ENCODE data around the gene PLA2G10. TPM values are rescaled to one million over a fixed set of nuclear protein-coding genes. Genes with fewer than 3 reads are reported as not detected.
"Not testable (repeated sequence)": the region's sequence is repeated elsewhere in the genome, so short reads cannot be mapped to it uniquely, and the experiment has no call there.

PLA2G10 gene
- total RNA-seq, 1 experiment from 2014 or later: 3.3 TPM

- DNase-seq: no peak
- CTCF ChIA-PET: interaction anchor here (0.6 to 1.1 kb wide), 3 partner anchors 10 to 354 kb away, joined by 3 to 8 read pairs (median 3); partner anchors contain the start of gene PARN
- Mint-ChIP-seq H3K4me3 (ENCODE audit: low read depth, unreplicated experiment) (no peak overlapping the region), H3K27ac (ENCODE audit: unreplicated experiment) (peak overlapping the region; percentile 22), H3K9me3 (ENCODE audit: low read depth, unreplicated experiment) (no peaks in the 10 kb centered on the region), H3K27me3 (ENCODE audit: unreplicated experiment) (no peaks in the 10 kb centered on the region), H3K4me1 (ENCODE audit: low read depth, unreplicated experiment) (peaks cover 39% of the 10 kb centered on the region), H3K36me3 (ENCODE audit: insufficient read depth, unreplicated experiment) (peaks cover 53% of the 10 kb centered on the region)
- TF ChIP-seq CTCF (IDR thresholded peaks at IDR 0.05; ENCODE audit: unreplicated experiment): no peak
- intact Hi-C loops (cut with micrococcal nuclease; ENCODE audit: unreplicated experiment): no loop called here
- no TSS peak for BruUV-seq (replicated peaks)
Observed at GRCh38 chr16:14640538-14640937, 53.6 kb downstream of the PLA2G10 start.

DNA sequence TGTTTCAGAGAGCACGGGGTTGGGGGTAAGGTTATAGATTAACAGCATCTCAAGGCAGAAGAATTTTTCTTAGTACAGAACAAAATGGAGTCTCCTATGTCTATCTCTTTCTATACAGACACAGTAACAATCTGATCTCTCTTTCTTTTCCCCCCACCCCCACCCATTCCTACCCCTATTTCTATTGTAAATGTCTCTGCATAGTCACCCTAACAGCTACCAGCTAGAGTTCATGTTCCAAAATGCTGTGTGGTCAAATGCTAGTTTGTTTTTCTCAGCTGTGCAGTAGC is 57.2 kb downstream of the PLA2G10 start:
- H3K27me3 Mint-ChIP-seq (ENCODE audit: unreplicated experiment); DNase-seq; H3K9me3 Mint-ChIP-seq (ENCODE audit: low read depth, unreplicated experiment); BruUV-seq (replicated peaks); CTCF ChIA-PET; intact Hi-C loops (cut with micrococcal nuclease; ENCODE audit: unreplicated experiment): not testable (repeated sequence)
- Mint-ChIP-seq H3K4me3 (ENCODE audit: low read depth, unreplicated experiment) (peak overlapping the region; percentile 47), H3K4me1 (ENCODE audit: low read depth, unreplicated experiment) (peaks cover 55% of the 10 kb centered on the region), H3K36me3 (ENCODE audit: insufficient read depth, unreplicated experiment) (peaks cover 60% of the 10 kb centered on the region), H3K27ac (ENCODE audit: unreplicated experiment) (peak overlapping the region; percentile 98)

- H3K27ac Mint-ChIP-seq (ENCODE audit: unreplicated experiment): peak overlapping the region; percentile 98
- peaks cover 65% of the 10 kb centered on the region for H3K36me3 Mint-ChIP-seq (ENCODE audit: insufficient read depth, unreplicated experiment)
- H3K9me3 Mint-ChIP-seq (ENCODE audit: low read depth, unreplicated experiment); H3K27me3 Mint-ChIP-seq (ENCODE audit: unreplicated experiment); CTCF ChIA-PET; intact Hi-C loops (cut with micrococcal nuclease; ENCODE audit: unreplicated experiment); BruUV-seq (replicated peaks): not testable (repeated sequence)
- DNase-seq: peak; percentile 77
- H3K4me1 Mint-ChIP-seq (ENCODE audit: low read depth, unreplicated experiment): peaks cover 53% of the 10 kb centered on the region
- H3K4me3 Mint-ChIP-seq (ENCODE audit: low read depth, unreplicated experiment): peak overlapping the region; percentile 47
Observed at GRCh38 chr16:14636179-14636950, 57.7 kb downstream of the PLA2G10 start.

DNA sequence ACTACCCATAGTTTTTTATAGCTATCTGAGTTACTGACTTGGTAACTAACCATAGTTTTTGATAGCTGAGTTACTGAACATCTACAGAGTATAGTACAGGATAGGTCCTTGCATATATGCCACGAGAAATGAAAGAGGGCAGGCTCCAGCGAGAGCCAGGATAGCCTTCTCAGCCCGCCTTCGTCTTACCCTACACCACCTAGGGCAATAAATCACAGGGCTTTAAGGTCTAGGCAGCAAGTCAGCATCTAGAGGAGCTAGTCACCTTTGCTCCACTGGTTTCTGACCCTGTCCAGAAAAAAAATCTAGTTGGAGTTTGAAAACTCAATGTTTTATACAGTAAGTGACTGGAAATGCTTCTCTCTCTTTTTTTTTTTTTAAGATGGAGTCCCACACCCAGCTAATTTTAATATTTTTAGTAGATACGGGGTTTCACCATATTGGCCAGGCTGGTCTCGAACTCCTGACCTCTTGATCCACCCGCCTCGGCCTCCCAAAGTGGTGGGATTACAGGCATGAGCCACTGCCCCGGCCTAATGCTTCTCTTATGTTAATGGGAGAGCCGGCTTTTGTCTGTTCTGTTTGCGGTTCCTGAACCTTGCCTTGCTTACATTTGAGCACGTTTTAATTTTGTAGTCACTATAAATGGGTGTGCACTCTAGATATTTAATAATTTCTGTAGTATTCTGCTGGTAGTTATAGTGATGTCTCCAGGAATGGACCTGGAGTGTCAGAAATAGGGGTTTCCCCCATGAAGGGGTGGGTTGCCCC is 58.5 kb downstream of the PLA2G10 start:
- H3K9me3 Mint-ChIP-seq (ENCODE audit: low read depth, unreplicated experiment): no peaks in the 10 kb centered on the region
- no peak for DNase-seq
- peak overlapping the region; percentile 98 for H3K4me3 Mint-ChIP-seq (ENCODE audit: low read depth, unreplicated experiment)
- H3K27me3 Mint-ChIP-seq (ENCODE audit: unreplicated experiment): no peaks in the 10 kb centered on the region
- CTCF ChIA-PET: interaction anchor here (0.5 kb wide), 1 partner anchor 357 kb away, joined by 6 read pairs; no protein-coding TSS in a partner anchor
- no peak for TF ChIP-seq CTCF (IDR thresholded peaks at IDR 0.05; ENCODE audit: unreplicated experiment)
- BruUV-seq (replicated peaks): no TSS peak
- peak overlapping the region; percentile 98 for H3K27ac Mint-ChIP-seq (ENCODE audit: unreplicated experiment)
- intact Hi-C loops (cut with micrococcal nuclease; ENCODE audit: unreplicated experiment): no loop called here
- H3K4me1 Mint-ChIP-seq (ENCODE audit: low read depth, unreplicated experiment): peaks cover 48% of the 10 kb centered on the region
- peaks cover 63% of the 10 kb centered on the region for H3K36me3 Mint-ChIP-seq (ENCODE audit: insufficient read depth, unreplicated experiment)

- no peak for TF ChIP-seq CTCF (IDR thresholded peaks at IDR 0.05; ENCODE audit: unreplicated experiment)
- intact Hi-C loops (cut with micrococcal nuclease; ENCODE audit: unreplicated experiment): no loop called here
- Mint-ChIP-seq H3K4me3 (ENCODE audit: low read depth, unreplicated experiment) (peak overlapping the region; percentile 98), H3K27ac (ENCODE audit: unreplicated experiment) (peak overlapping the region; percentile 98), H3K9me3 (ENCODE audit: low read depth, unreplicated experiment) (peaks cover 3% of the 10 kb centered on the region), H3K4me1 (ENCODE audit: low read depth, unreplicated experiment) (peaks cover 43% of the 10 kb centered on the region), H3K36me3 (ENCODE audit: insufficient read depth, unreplicated experiment) (peaks cover 65% of the 10 kb centered on the region), H3K27me3 (ENCODE audit: unreplicated experiment) (no peaks in the 10 kb centered on the region)
- DNase-seq: no peak
- CTCF ChIA-PET: interaction anchor here (0.6 kb wide), 1 partner anchor 605 kb away, joined by 4 read pairs; no protein-coding TSS in a partner anchor
- TSS peak; percentile 27 for BruUV-seq (replicated peaks)
Observed at GRCh38 chr16:14634389-14634725, 59.8 kb downstream of the PLA2G10 start.

All from Calu3 (cell line).